Activated naive CD8-positive, alpha-beta T cell treated with anti-CD3 and anti-CD28 coated beads, Interleukin-2, amount 10 ng/mL, durations not matched to agents 7 days and 5 days (primary cell): ENCODE measurements around the gene STK40. TPM values are rescaled to one million over a fixed set of nuclear protein-coding genes. Genes with fewer than 3 reads are reported as not detected.

Experiments used
- ATAC-seq: fragments of 150-1000 bp; cut with Tn5 transposase; one replicate; pipeline ENCODE4 v1.10.0; 2021; ENCODE audit warnings: low read depth, moderate library complexity
- POLR2A ChIA-PET: fragments of 350-600 bp; sonication (Branson Sonifier 250); formaldehyde crosslinking; loops from one replicate; lab custom pipeline; 2021; ENCODE audit warnings: antibody characterized with exemption; lab: Charles Lee
- DNase-seq: peaks from one replicate; pipeline ENCODE4 v3.0.0; 2021
- H3K27ac Mint-ChIP-seq: one replicate; pipeline ENCODE4 v1.8.0; 2022; ENCODE audit warnings: mild to moderate bottlenecking, mixed read lengths
- H3K27me3 Mint-ChIP-seq: one replicate; pipeline ENCODE4 v1.8.0; 2022; ENCODE audit warnings: mild to moderate bottlenecking, moderate library complexity, mixed read lengths
- H3K36me3 Mint-ChIP-seq: one replicate; pipeline ENCODE4 v1.8.0; 2021; ENCODE audit warnings: mild to moderate bottlenecking, mixed read lengths
- H3K4me1 Mint-ChIP-seq: one replicate; pipeline ENCODE4 v1.8.0; 2021; ENCODE audit warnings: mixed read lengths
- H3K4me3 Mint-ChIP-seq: one replicate; pipeline ENCODE4 v1.8.0; 2022; ENCODE audit warnings: mild to moderate bottlenecking, moderate library complexity, mixed read lengths
- H3K9me3 Mint-ChIP-seq: one replicate; pipeline ENCODE4 v1.8.0; 2021; ENCODE audit warnings: mixed read lengths
- total RNA-seq, 2 experiments: library from RNA; stranded (reverse); gene quantifications; one replicate each; pipeline ENCODE4 v1.2.3, GENCODE V29; 2021

STK40 gene
- total RNA-seq, 2 experiments from 2014 or later, result 59.5 to 64.7 TPM

DNA sequence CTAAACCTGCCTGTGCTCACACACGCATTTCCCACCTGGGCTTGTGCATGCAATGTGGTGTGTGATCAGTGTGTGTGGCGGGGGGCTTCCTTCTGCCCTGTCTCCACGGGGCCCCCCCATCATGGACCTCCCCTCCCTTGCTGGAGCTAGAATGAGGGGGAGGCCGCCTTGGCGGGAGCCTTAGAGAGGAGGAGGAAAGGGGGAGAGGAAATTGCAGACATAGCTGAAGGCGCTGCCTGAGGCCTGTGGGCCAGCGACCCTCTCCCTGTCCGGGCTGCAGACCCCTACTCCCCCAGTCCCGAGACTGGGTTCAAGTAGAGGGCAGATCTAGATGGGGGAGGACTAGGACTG is 61.4 kb downstream of the STK40 start:
- Mint-ChIP-seq H3K9me3 (no peaks in the 10 kb centered on the region), H3K36me3 (peaks cover 7% of the 10 kb centered on the region), H3K4me1 (peaks cover 41% of the 10 kb centered on the region), H3K27ac (no peak overlapping the region), H3K4me3 (peak overlapping the region; percentile 79), H3K27me3 (peaks cover 2% of the 10 kb centered on the region)
- POLR2A ChIA-PET, result interaction anchor here (1.0 to 4.5 kb wide), 5 partner anchors 18 to 163 kb away, joined by 3 to 24 read pairs (median 3); partner anchors contain the start of genes SH3D21 and STK40
- ATAC-seq, result no peak
- no peak for DNase-seq

DNA sequence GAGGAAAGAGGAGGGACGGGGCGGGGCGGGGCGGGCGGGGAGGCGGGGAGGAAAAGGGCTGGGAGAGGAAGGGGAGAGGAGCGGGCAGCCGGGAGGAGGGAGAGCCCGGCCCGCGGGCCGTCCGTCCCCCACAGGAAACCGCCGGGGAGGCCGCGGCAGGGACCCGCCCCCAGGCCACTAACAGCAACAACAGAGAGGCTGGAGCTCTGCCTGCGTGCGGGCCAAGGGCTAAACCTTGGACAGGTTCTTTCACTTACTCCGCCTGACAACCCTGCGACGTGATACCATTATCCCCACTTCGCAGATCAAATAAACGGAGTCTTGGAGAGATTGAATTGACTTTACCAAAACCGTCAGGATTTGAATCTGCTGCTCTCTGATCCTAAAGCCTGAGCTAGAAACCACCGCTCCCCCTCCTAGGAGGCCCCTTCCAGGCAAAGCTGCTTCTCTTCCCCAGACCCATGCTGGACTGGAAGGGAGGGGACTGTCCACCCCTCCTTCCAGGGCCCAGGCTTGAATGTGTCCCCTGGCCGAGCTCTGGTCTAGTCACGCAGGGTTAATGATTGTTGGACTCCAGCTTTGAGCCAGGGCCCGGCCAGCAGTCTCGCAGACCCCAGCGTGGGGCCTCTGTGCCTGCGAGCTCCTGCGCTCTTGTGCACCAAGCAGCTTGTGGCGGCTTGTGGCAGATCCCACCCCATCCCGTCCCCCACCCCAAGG is 61.9 kb downstream of the STK40 start, which contains the start of gene EVA1B:
TSS of gene EVA1B (minus strand) at position 10 of the 717 bp plus-strand sequence. CDS start 608 bp downstream, outside the sequence.
- peaks cover 7% of the 10 kb centered on the region for H3K36me3 Mint-ChIP-seq
- H3K27me3 Mint-ChIP-seq, result peaks cover 2% of the 10 kb centered on the region
- POLR2A ChIA-PET, result interaction anchor here (0.6 to 4.5 kb wide), 8 partner anchors 13 to 163 kb away, joined by 3 to 24 read pairs (median 5); partner anchors contain the start of genes SH3D21, STK40 and THRAP3
- DNase-seq (peak; percentile 72), ATAC-seq (peak; percentile 46)
- H3K9me3 Mint-ChIP-seq, result no peaks in the 10 kb centered on the region
- H3K4me1 Mint-ChIP-seq, result peaks cover 38% of the 10 kb centered on the region
- H3K27ac Mint-ChIP-seq, result peak within 1 kb of the TSS; percentile 38
- H3K4me3 Mint-ChIP-seq, result peak within 1 kb of the TSS; percentile 83

DNA sequence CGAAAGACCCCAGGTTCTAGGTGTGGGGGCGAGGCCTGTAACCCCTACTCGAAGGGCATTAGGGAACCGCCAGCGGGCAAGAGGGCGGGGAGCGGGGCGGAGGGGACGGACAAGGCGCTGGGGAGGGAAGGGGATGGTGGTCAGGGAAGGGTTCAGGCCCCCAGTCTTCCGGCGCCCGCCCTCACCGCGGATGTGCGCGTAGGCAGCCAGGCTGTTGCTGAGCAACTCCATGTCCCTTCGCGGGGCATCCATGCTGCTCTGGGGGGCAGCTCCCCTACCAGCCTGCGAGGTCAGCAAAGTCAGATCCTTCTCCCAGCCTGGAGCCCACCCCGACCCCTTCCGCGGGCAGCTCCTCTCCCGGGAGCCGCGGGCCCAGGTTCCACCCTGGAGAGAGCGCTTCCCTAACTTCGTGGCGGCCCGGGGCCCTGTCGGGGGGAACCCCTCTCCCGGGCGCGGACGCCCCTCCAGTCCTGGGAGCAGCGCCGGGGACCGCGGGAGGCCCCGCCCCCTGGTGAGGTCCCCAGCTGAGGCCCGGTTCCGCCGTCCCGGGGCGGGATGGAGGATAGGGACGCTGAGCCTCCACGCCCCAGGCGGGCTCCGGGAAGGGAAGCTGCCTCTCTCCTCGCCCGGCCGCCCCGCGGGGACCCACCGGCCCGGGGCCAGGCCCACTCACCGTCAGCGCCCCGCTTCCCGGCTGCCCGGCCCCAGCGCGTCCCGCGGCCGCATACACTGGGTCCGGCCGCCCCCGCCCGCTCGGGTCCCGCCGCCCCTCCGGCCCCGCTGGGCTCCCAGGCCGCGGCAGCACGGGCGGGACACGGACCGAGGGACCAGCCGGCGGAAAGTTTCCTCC is 62.7 kb downstream of the STK40 start:
- DNase-seq (peak; percentile 73), ATAC-seq (peak; percentile 56)
- Mint-ChIP-seq H3K27me3 (peaks cover 2% of the 10 kb centered on the region), H3K9me3 (no peaks in the 10 kb centered on the region), H3K4me3 (peak overlapping the region; percentile 83), H3K4me1 (peaks cover 38% of the 10 kb centered on the region), H3K27ac (peak overlapping the region; percentile 38), H3K36me3 (peaks cover 10% of the 10 kb centered on the region)
- POLR2A ChIA-PET, result interaction anchor here (0.6 to 4.5 kb wide), 10 partner anchors 13 to 174 kb away, joined by 3 to 24 read pairs (median 5); partner anchors contain the start of genes SH3D21, STK40, THRAP3 and TRAPPC3

DNA sequence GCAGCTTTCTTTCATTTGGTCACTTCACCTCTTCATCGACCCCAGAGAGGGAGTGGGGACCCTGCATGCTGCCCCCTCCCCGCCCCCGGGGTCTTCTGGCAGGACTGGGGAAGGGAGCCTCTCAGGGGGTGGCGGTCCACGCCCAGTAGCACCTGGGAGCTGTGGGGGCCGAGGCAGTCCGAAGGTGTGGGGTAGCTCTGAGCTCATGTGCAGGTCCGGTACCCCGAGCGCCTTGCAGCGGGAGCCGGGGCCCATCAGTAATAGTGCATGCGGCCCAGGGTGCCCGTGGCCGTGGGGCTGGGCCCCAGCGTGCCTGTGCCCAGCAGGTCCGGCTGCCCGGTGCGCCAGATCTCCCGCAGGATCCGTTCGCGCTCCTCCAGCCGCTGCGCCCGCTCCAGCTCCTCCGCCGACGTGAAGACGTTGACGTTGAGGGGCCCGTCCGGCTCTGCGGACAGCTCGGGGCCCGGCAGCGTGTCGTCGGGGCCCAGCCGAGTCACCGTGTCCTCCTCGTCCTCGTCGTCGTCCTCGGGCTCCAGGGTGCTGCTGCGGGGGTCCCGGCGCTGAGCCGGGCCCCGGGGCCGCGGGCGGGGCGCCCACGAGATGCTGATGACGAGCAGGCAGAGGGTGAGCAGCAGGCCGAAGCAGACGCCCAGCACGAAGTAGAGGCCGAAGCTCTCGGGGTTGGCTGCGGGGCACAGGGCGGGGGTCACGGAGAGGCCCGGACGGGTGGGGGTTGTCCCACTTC is 63.5 kb downstream of the STK40 start:
- POLR2A ChIA-PET, result interaction anchor here (1.3 to 4.5 kb wide), 6 partner anchors 13 to 173 kb away, joined by 3 to 24 read pairs (median 7); partner anchors contain the start of genes SH3D21, STK40, THRAP3 and TRAPPC3

DNA sequence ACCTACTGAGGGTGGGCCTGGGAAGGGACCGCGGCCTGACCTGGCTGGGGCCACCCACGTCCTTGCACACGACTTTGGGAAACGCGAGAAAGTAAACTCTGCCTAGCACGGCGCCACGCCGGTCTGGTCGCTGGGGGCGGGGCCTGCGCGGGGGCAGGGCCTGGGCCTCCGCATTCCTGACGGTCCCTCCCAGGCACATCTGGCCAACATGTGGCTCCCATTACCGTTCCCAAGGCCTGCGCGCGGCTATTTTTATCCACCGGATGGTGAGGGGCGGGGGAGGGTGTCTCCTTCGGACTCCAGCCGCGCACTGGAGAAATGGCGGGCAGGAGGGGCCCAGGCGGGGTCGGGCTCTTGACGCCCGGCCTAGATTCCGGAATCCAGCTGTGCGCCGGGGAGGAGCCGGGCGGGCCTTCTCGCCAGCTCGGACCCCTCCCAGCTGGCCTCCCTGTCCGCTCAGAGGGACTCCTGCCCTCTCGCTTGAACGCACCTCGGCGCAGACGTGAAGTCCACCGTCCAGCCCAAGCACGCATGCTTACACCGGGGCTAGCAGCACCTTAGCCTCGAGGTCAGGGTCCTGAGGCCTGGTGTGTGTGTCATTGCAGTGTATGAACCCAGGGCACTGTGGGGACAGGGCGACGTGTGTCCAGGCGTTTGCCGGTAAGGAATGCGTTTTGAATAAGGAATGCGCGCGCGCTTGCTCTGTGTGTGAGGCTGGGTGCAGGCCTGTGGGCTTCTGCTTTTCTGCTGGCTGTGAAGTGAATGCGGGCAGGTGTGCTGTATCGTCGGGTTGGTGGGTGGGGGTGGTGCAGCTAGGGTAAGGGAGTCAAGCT is 64.4 kb downstream of the STK40 start:
- ATAC-seq, result no peak
- H3K36me3 Mint-ChIP-seq, result peaks cover 13% of the 10 kb centered on the region
- no peaks in the 10 kb centered on the region for H3K9me3 Mint-ChIP-seq
- H3K4me1 Mint-ChIP-seq, result peaks cover 26% of the 10 kb centered on the region
- H3K4me3 Mint-ChIP-seq, result peak overlapping the region; percentile 58
- H3K27me3 Mint-ChIP-seq, result peaks cover 2% of the 10 kb centered on the region
- POLR2A ChIA-PET, result interaction anchor here (1.3 to 4.5 kb wide), 5 partner anchors 12 to 172 kb away, joined by 3 to 24 read pairs (median 5); partner anchors contain the start of genes SH3D21, THRAP3 and TRAPPC3
- no peak overlapping the region for H3K27ac Mint-ChIP-seq
- DNase-seq, result peak; percentile 55

More for the DNA sequence above, 63.5 kb downstream of the STK40 start:
- H3K9me3 Mint-ChIP-seq, result no peaks in the 10 kb centered on the region
- peaks cover 13% of the 10 kb centered on the region for H3K36me3 Mint-ChIP-seq
- DNase-seq, result peak; percentile 44
- peaks cover 34% of the 10 kb centered on the region for H3K4me1 Mint-ChIP-seq
- peaks cover 2% of the 10 kb centered on the region for H3K27me3 Mint-ChIP-seq
- ATAC-seq, result no peak
- H3K27ac Mint-ChIP-seq, result no peak overlapping the region
- H3K4me3 Mint-ChIP-seq, result peak overlapping the region; percentile 83

DNA sequence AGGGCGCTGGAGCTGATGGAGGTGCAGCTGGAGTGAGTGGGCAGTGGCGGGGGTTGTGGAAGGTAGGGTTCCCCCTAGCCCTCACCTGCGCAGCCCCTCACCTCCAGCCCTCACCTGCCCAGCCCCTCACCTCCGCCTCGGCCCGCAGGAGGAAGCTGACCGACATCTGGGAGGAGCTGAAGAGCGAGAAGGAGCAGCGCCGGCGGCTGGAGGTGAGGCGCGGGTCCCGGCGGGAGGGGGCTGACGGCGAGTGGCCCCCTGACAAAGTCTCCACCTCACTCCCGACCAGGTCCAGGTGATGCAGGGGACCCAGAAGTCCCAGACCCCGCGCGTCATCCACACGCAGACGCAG is 65.0 kb downstream of the STK40 start:
- H3K36me3 Mint-ChIP-seq, result peaks cover 16% of the 10 kb centered on the region
- peak overlapping the region; percentile 63 for H3K4me3 Mint-ChIP-seq
- DNase-seq, result no peak
- ATAC-seq, result no peak
- POLR2A ChIA-PET, result interaction anchor here (4.5 kb wide), 1 partner anchor 14 kb away, joined by 24 read pairs; the partner anchor contains the start of gene SH3D21
- peaks cover 2% of the 10 kb centered on the region for H3K27me3 Mint-ChIP-seq
- H3K27ac Mint-ChIP-seq, result no peak overlapping the region
- H3K4me1 Mint-ChIP-seq, result peaks cover 23% of the 10 kb centered on the region
- no peaks in the 10 kb centered on the region for H3K9me3 Mint-ChIP-seq

DNA sequence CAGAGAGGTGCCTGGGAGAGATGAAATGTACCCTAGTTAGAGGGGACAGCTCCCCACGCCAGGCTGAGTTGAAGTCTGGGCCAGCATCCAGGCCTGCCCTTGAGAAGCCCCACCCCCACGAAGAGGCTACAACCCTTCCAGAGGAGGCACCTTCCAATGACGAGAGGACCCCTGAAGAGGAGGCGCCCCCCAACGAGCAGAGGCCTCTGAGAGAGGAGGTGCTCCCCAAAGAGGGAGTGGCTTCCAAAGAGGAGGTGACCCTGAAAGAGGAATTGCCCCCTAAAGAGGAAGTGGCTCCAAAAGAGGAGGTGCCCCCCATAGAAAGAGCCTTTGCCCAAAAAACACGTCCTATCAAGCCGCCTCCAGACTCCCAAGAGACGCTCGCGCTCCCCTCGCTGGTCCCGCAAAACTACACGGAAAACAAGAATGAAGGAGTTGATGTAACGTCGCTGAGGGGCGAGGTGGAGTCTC is 65.4 kb downstream of the STK40 start:
- ATAC-seq, result no peak
- H3K9me3 Mint-ChIP-seq, result no peaks in the 10 kb centered on the region
- no peak overlapping the region for H3K27ac Mint-ChIP-seq
- peaks cover 17% of the 10 kb centered on the region for H3K36me3 Mint-ChIP-seq
- POLR2A ChIA-PET, result interaction anchor here (4.5 kb wide), 1 partner anchor 14 kb away, joined by 24 read pairs; the partner anchor contains the start of gene SH3D21
- H3K27me3 Mint-ChIP-seq, result no peaks in the 10 kb centered on the region
- H3K4me1 Mint-ChIP-seq, result peaks cover 23% of the 10 kb centered on the region
- DNase-seq, result no peak
- peak overlapping the region; percentile 63 for H3K4me3 Mint-ChIP-seq

DNA sequence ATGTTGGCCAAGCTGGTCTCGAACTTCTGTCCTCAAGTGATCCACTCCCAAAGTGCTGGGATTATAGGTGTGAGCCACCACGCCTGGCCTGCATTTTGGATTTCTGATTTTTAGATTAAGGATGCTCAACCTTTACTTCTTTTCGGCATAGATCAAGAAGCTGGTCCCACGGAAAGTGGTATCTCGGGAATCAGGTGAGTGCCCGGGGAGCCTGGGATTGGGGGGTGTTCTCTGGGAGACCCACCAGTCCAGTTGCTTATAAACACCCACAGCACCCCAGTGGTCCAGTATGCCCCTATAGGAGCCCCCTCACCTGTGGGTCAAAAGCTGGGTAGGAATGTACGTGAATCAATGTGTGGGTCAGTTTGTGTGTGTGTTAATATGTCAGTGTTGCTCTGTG is 76.3 kb downstream of the STK40 start:
- H3K27ac Mint-ChIP-seq, result peak overlapping the region; percentile 18
- ATAC-seq (no peak), DNase-seq (no peak)
- no peak overlapping the region for H3K4me3 Mint-ChIP-seq
- POLR2A ChIA-PET, result interaction anchor here (1.0 to 1.8 kb wide), 2 partner anchors 12 to 14 kb away, joined by 3 to 5 read pairs; partner anchors contain the start of gene EVA1B
- H3K27me3 Mint-ChIP-seq, result no peaks in the 10 kb centered on the region
- peaks cover 21% of the 10 kb centered on the region for H3K36me3 Mint-ChIP-seq
- H3K4me1 Mint-ChIP-seq, result peaks cover 22% of the 10 kb centered on the region
- no peaks in the 10 kb centered on the region for H3K9me3 Mint-ChIP-seq

DNA sequence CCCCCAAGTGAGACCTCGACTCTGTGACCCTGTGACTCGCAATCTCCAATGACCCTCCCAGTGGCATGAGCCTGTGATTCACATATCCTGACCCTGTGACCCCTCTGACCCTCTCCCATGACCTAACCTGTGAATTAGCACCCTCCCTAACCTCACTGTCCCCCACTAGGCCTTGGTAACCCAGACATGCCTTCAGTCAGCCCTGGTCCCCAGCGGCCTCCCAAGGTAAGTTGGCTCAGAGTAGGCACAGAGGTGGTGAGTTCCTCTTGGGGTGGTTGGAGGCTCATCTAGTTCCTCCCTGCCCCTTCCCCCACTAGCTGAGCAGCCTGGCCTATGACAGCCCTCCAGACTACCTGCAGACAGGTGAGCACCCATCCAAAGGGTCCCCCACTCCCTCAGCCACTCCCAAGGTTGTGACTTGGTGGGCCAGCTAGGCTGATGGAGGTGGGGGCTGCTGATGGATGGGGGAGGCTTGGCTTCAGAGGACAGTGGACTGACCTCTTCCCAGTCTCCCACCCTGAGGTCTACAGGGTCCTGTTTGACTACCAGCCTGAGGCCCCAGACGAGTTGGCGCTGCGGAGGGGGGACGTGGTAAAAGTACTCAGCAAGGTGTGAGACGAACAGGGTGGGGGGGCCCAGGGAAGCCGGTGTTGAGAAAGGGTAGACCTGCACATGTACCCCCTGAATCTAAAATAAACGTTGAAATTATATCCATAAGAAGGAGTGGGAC is 78.0 kb downstream of the STK40 start:
- no peaks in the 10 kb centered on the region for H3K9me3 Mint-ChIP-seq
- peak overlapping the region; percentile 91 for H3K27ac Mint-ChIP-seq
- POLR2A ChIA-PET, result interaction anchor here (1.0 to 2.5 kb wide), 4 partner anchors 15 to 538 kb away, joined by 3 to 24 read pairs (median 4); partner anchors contain the start of genes CLSPN and EVA1B
- H3K4me3 Mint-ChIP-seq, result peak overlapping the region; percentile 99
- no peak for DNase-seq
- no peak for ATAC-seq
- no peaks in the 10 kb centered on the region for H3K27me3 Mint-ChIP-seq
- peaks cover 27% of the 10 kb centered on the region for H3K36me3 Mint-ChIP-seq
- H3K4me1 Mint-ChIP-seq, result peaks cover 25% of the 10 kb centered on the region

DNA sequence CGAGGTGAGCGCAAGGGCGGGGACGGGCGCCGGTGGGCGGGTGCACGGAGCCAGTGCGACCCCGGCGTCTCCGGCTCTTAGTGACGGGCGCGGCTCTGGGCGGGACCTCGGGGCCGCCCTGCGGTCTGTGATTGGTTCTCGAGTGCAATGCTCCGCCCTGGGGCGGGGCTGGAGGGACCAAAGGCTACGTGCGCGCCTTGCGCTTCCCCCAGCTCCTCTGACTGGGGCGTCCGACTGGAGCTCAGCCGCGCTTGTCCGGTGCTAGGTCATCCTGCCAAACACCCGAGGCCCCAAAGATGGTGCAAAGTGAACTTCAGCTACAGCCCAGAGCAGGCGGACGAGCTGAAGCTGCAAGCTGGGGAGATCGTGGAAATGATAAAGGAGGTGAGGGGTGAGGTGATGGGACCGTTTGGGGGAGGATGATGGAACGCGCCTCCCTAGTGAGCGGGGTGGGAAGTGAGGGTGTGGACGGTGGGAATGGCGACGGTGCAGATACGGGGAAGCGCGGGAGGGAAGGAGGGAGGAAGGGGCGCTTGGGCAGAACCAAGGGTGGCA is 78.7 kb downstream of the STK40 start:
- Mint-ChIP-seq H3K4me3 (peak overlapping the region; percentile 99), H3K27ac (peak overlapping the region; percentile 91), H3K9me3 (no peaks in the 10 kb centered on the region), H3K36me3 (peaks cover 30% of the 10 kb centered on the region), H3K4me1 (peaks cover 25% of the 10 kb centered on the region), H3K27me3 (no peaks in the 10 kb centered on the region)
- POLR2A ChIA-PET, result interaction anchor here (0.5 to 2.5 kb wide), 10 partner anchors 16 to 538 kb away, joined by 3 to 24 read pairs (median 4); partner anchors contain the start of genes CLSPN, EVA1B and STK40
- ATAC-seq, result peak; percentile 97
- DNase-seq, result peak; percentile 98
